Erythroblast (primary cell): ENCODE data around the gene STAB2.

Source experiments
- GATA1 ChIP-seq: IDR thresholded peaks from 2 replicates; pipeline ENCODE4 v1.6.1; 2011; ENCODE audit warnings: low read depth, mild to moderate bottlenecking, control low read depth, low read length, moderate library complexity
- POLR2A ChIP-seq: IDR thresholded peaks from 2 replicates; pipeline ENCODE4 v1.6.1; 2011; ENCODE audit warnings: mild to moderate bottlenecking, low read length

- TF ChIP-seq POLR2A (no peak), GATA1 (no peak)
Observed at GRCh38 chr12:103679421-103680170, 92.5 kb downstream of the STAB2 start.
